Upper lobe of left lung (tissue), 6 donors: ENCODE measurements around the gene SEL1L2. TPM values are rescaled to one million over a fixed set of nuclear protein-coding genes. Genes with fewer than 3 reads are reported as not detected.

Source experiments
- ATAC-seq, 2 donors: fragments of 200-7000 bp; cut with Tn5 transposase; one replicate each; pipeline ENCODE4 v1.9.1; 2022; ENCODE audit warnings: mild to moderate bottlenecking in 2 of 2, moderate library complexity in 2 of 2; ENCODE audit not compliant: low FRiP score in 2 of 2
- DNase-seq, 2 donors: peaks; one replicate each; pipeline ENCODE4 v3.0.0-alpha.2; 2019 to 2020
- H3K27ac ChIP-seq, 4 donors: fragments of 200-600 bp; sonication (generic); one replicate each; pipeline ENCODE4 v1.5.1; 2016 to 2019
- H3K27me3 ChIP-seq, 4 donors: fragments of 200-600 bp; sonication (generic); one replicate each; pipeline ENCODE4 v1.5.1; 2017 to 2019
- H3K36me3 ChIP-seq, 4 donors: fragments of 200-600 bp; sonication (generic); one replicate each; pipeline ENCODE4 v1.5.1; 2016 to 2019
- H3K4me1 ChIP-seq, 4 donors: fragments of 200-600 bp; sonication (generic); one replicate each; pipeline ENCODE4 v1.5.1; 2018 to 2019
- H3K4me3 ChIP-seq, 4 donors: fragments of 200-600 bp; sonication (generic); one replicate each; pipeline ENCODE4 v1.5.1; 2017 to 2019; ENCODE audit warnings: mild to moderate bottlenecking in 2 of 4, moderate library complexity in 1 of 4
- H3K9me3 ChIP-seq, 4 donors: fragments of 200-600 bp; sonication (generic); one replicate each; pipeline ENCODE4 v1.5.1; 2018 to 2019
- EP300 ChIP-seq, 4 donors: sonication (generic); formaldehyde crosslinking; IDR thresholded peaks; one replicate each; pipeline ENCODE4 v1.5.1; 2017; ENCODE audit warnings: antibody characterized with exemption in 4 of 4, control low read depth in 2 of 4
- POLR2A ChIP-seq, 4 donors: fragments of 450-650 bp; IDR thresholded peaks; one replicate each; pipeline ENCODE4 v1.5.1; 2016 to 2017; ENCODE audit warnings: antibody characterized with exemption in 4 of 4, mild to moderate bottlenecking in 2 of 4
- POLR2AphosphoS5 ChIP-seq, 2 donors: sonication (generic); formaldehyde crosslinking; IDR thresholded peaks; one replicate each; pipeline ENCODE4 v1.5.1; 2017; ENCODE audit warnings: antibody characterized with exemption in 2 of 2
- WGBS, 2 donors: methylation state at CpG; one replicate each; pipeline ENCODE4 v1.1.5; 2017 to 2018; 5-methylcytosine and 5-hydroxymethylcytosine counted together
- total RNA-seq, 6 donors: library from RNA; depleted of rRNA in 4 of 6; stranded (reverse); fragments of >200 nt in 4 of 6; gene quantifications; one replicate each; pipeline versions ENCODE4 v1.1.0 to v1.2.1, GENCODE V29; 2016 to 2021
- TF ChIP-seq, protein P1 (sequence below), 6 experiments: fragments of 450-650 bp in 4 of 6; fragments of 200-600 bp in 2 of 6; sonication (generic) in 2 of 6; IDR thresholded peaks; one replicate each; pipeline ENCODE4 v1.5.1; 2016 to 2019; ENCODE audit warnings: antibody characterized with exemption in 6 of 6
- donor health status: DM: no; HTN: no; CAD: no; lungs with moderate emphysema.
- donor health status: DM: no; HTN: yes; CAD: no; lungs with severe emphysema.

The SEL1L2 gene
- total RNA-seq, 6 donors from 2014 or later: 0.47 TPM; not detected in 5

DNA sequence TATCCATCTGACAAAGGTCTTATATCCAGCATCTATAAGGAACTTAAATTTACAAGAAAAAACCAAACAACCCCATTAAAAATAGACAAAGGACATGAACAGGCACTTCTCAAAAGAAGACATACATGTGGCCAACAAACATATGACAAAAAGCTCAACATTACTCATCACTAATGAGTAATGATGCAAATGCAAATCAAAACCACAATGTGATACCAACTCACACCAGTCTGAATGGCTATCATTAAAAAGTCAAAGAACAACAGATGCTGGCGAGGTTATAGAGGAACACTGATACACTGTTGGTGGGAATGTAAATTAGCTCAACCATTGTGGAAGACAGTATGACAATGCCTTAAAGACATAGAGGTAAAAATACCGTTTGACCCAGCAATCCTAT, 18.8 kb upstream of the SEL1L2 start:
- no peaks in the 10 kb centered on the region for H3K36me3 ChIP-seq
- TF ChIP-seq EP300 (IDR thresholded peaks at IDR 0.05) (no peak), POLR2A (IDR thresholded peaks at IDR 0.05) (no peak), POLR2AphosphoS5 (IDR thresholded peaks at IDR 0.05) (no peak)
- TF ChIP-seq, protein P1, sequence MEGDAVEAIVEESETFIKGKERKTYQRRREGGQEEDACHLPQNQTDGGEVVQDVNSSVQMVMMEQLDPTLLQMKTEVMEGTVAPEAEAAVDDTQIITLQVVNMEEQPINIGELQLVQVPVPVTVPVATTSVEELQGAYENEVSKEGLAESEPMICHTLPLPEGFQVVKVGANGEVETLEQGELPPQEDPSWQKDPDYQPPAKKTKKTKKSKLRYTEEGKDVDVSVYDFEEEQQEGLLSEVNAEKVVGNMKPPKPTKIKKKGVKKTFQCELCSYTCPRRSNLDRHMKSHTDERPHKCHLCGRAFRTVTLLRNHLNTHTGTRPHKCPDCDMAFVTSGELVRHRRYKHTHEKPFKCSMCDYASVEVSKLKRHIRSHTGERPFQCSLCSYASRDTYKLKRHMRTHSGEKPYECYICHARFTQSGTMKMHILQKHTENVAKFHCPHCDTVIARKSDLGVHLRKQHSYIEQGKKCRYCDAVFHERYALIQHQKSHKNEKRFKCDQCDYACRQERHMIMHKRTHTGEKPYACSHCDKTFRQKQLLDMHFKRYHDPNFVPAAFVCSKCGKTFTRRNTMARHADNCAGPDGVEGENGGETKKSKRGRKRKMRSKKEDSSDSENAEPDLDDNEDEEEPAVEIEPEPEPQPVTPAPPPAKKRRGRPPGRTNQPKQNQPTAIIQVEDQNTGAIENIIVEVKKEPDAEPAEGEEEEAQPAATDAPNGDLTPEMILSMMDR (IDR thresholded peaks at IDR 0.05): no peak

GRCh38 chr20:14005996-14006395, 15.6 kb upstream of the SEL1L2 start:
- Histone ChIP-seq H3K27ac (no peak overlapping the region), H3K4me3 (no peak overlapping the region), H3K9me3 (no peaks in the 10 kb centered on the region), H3K36me3 (no peaks in the 10 kb centered on the region), H3K4me1 (no peaks in the 10 kb centered on the region), H3K27me3 (no peaks in the 10 kb centered on the region)
- ATAC-seq (no peak), DNase-seq (no peak)
- WGBS, 2 donors: 92 to 96% methylated on average over 4 of the region's 4 CpGs
- TF ChIP-seq POLR2A (IDR thresholded peaks at IDR 0.05): no peak

More for the DNA sequence above, 18.8 kb upstream of the SEL1L2 start:
- Histone ChIP-seq H3K27ac (no peak overlapping the region), H3K27me3 (no peaks in the 10 kb centered on the region), H3K4me1 (no peaks in the 10 kb centered on the region), H3K4me3 (no peak overlapping the region), H3K9me3 (no peaks in the 10 kb centered on the region)
- ATAC-seq (no peak), DNase-seq (no peak)
- WGBS, 2 donors: 78 to 89% methylated on average over 2 of the region's 2 CpGs

GRCh38 chr20:14000917-14001316, 10.5 kb upstream of the SEL1L2 start:
- H3K4me1 ChIP-seq: peaks cover 0 to 7% (median 5%) of the 10 kb centered on the region in 4 donors
- 89% methylated on average over 1 of the region's 1 CpG for WGBS, 2 donors
- no peak for DNase-seq
- TF ChIP-seq POLR2AphosphoS5 (IDR thresholded peaks at IDR 0.05): no peak
- no peak for TF ChIP-seq EP300 (IDR thresholded peaks at IDR 0.05)
- TF ChIP-seq, protein P1 (IDR thresholded peaks at IDR 0.05): no peak
- TF ChIP-seq POLR2A (IDR thresholded peaks at IDR 0.05): no peak
- no peaks in the 10 kb centered on the region for H3K27me3 ChIP-seq
- no peak overlapping the region for H3K4me3 ChIP-seq
- H3K27ac ChIP-seq: no peak overlapping the region
- no peaks in the 10 kb centered on the region for H3K36me3 ChIP-seq
- no peaks in the 10 kb centered on the region for H3K9me3 ChIP-seq
- no peak for ATAC-seq

- H3K4me3 ChIP-seq: peak overlapping the region; percentile 59 to 85 (median 69)
- no peaks in the 10 kb centered on the region for H3K27me3 ChIP-seq
- ATAC-seq: peak in 1 of 2 donors; percentile 1
- H3K36me3 ChIP-seq: no peaks in the 10 kb centered on the region
- peaks cover 2 to 16% (median 5%) of the 10 kb centered on the region in 4 donors for H3K9me3 ChIP-seq
- H3K4me1 ChIP-seq: peaks cover 0 to 20% (median 6%) of the 10 kb centered on the region in 4 donors
- 14 to 16% methylated on average over 6 to 13 of the region's 13 CpGs for WGBS, 2 donors
- TF ChIP-seq, protein P1 (IDR thresholded peaks at IDR 0.05): no peak
- TF ChIP-seq POLR2AphosphoS5 (IDR thresholded peaks at IDR 0.05): no peak
- no peak for TF ChIP-seq EP300 (IDR thresholded peaks at IDR 0.05)
- TF ChIP-seq POLR2A (IDR thresholded peaks at IDR 0.05): no peak
- no peak overlapping the region for H3K27ac ChIP-seq
- DNase-seq: no peak
Measured at GRCh38 chr20:13996265-13996664, 5.9 kb upstream of the SEL1L2 start.

- peak overlapping the region; percentile 49 to 65 (median 57) for H3K27ac ChIP-seq
- ATAC-seq: peak; percentile 54 to 65
- H3K36me3 ChIP-seq: no peaks in the 10 kb centered on the region
- peak; percentile 44 to 92 for DNase-seq
- TF ChIP-seq POLR2A (IDR thresholded peaks at IDR 0.05): no peak
- TF ChIP-seq EP300 (IDR thresholded peaks at IDR 0.05): no peak
- TF ChIP-seq, protein P1 (IDR thresholded peaks at IDR 0.05): peak in 1 of 6 experiments; percentile 17
- no peak for TF ChIP-seq POLR2AphosphoS5 (IDR thresholded peaks at IDR 0.05)
- H3K4me3 ChIP-seq: peak overlapping the region; percentile 59 to 85 (median 69)
- WGBS, 2 donors: 9 to 19% methylated on average over 15 to 44 of the region's 52 CpGs
- H3K27me3 ChIP-seq: no peaks in the 10 kb centered on the region
- H3K9me3 ChIP-seq: peaks cover 2 to 16% (median 5%) of the 10 kb centered on the region in 4 donors
- peaks cover 0 to 20% (median 6%) of the 10 kb centered on the region in 4 donors for H3K4me1 ChIP-seq
Measured at GRCh38 chr20:13995841-13996240, 5.4 kb upstream of the SEL1L2 start.
